Measurements from ENCODE around the gene TTC12. TPM values are rescaled to one million over a fixed set of nuclear protein-coding genes. Genes with fewer than 3 reads are reported as not detected.

Gene TTC12
- polyA plus RNA-seq, 3 donors = 31.2 to 48.3 (median 31.2) TPM

DNA sequence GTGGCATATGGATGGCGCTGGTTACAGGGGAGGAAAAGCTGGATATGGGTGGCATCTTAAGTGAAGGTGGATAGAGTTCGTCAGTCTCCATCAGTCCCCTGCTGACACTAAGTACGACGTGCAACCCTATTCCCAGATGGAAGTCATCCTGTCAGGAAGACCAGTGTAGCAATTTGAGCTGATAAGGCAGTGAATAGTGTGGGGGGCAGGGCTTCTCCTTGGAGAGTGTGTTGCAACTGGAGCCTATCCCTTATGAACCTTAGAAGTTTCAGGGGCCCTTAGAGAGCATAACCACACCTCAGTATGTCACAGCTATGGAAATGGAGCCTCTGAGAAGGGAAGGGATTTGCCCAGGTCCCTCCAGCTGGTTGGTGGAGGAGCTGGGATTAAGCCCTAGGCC is 37.1 kb downstream of the TTC12 start:
- no peak for DNase-seq (ENCODE audit: extremely low read depth in 1 of 11, low read depth in 9 of 11, low spot score in 4 of 11)

DNA sequence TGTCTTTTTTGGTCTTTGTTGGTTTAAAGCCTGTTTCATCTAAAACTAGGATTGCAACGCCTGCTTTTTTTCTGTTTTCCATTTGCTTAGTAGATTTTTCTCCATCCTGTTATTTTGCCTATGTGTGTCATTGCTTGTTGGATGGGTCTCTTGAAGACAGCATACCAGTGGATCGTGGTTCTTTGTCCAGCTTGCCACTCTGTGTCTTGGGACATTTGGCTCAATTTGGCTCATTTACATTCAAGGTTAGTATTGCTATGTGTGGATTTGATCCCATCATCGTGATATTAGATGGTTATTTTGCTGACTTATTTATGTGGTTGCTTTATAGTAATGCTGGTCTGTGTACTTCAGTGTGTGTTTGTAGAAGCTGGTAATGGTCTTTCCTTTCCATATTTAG is 41.8 kb downstream of the TTC12 start:
- DNase-seq (ENCODE audit: extremely low read depth in 1 of 11, low read depth in 9 of 11, low spot score in 4 of 11) = no peak

- no peak for DNase-seq (ENCODE audit: extremely low read depth in 1 of 11, low read depth in 9 of 11, low spot score in 4 of 11)
Measured at GRCh38 chr11:113363406-113363805, 49.0 kb downstream of the TTC12 start.

DNA sequence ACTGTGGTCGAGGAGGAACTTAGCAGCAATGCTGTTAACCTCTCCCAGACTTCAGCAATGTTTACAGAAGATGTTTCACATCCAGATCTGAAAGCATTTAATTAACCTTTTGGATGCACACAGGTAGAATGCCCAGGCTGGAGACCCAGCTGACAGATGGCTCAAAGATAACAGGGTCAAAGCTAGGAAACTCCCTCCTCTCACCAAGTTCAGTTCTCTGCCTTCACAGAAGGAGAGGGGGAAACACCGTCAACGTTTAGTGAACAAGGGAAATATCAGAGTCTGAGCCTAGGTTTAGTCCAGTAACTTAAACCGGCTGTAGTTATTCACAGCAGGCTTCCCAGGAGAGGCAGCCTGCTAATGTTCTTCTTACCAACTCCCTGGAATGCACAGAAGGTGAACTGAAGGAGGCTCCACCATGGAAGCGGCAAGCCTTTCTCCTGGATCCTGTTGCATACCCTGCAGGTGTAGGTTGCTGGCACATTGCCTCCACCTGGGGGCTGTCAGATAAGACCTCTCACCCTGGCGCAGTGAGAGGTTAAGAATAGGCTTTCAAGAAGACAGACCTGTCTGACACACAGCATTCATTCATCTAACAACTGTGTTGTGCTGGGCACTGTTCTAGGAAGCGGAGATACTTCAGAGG is 49.7 kb downstream of the TTC12 start:
- no peak for DNase-seq (ENCODE audit: extremely low read depth in 1 of 11, low read depth in 9 of 11, low spot score in 4 of 11)

DNA sequence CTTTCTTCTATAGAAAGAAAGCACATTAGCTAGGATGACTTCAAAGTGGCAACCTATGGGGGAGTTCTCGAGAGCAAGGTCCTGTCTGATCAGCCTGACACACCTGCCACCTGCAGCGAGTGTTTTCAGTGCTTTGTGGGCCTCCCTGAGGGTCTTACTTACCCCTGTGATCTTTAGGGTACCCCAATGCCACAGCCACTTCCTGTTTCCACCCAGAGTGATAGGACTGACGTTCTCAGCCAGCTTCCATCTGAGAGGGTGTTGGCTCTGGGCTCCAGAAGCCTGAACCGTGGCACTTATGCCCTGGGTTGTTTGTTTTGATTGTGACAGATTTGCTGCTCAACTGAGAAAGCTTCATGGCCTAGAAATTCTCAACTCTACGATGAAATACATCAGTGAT is 51.5 kb downstream of the TTC12 start:
- no peak for DNase-seq (ENCODE audit: extremely low read depth in 1 of 11, low read depth in 9 of 11, low spot score in 4 of 11)

DNA sequence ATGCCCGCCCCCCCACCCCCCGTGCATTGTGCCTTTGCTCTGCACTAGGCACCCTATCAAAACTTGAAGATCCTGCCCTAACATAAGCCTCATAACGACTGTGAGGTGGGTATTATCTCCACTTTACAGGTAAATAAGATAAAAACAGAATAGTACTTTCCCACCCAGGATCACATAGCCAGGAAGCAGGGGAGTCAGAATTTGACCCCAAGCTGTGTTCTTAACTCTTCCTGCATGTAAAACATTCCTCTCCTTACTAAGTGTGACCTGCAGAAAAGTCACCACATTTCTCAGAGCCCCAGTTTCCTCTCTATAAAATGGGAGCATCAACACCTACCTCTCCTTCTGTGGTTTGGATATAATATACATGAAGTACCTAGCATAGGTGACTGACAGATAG is 55.0 kb downstream of the TTC12 start:
- DNase-seq (ENCODE audit: extremely low read depth in 1 of 11, low read depth in 9 of 11, low spot score in 4 of 11) = no peak

- DNase-seq (ENCODE audit: extremely low read depth in 1 of 11, low read depth in 9 of 11, low spot score in 4 of 11) = no peak
Measured at GRCh38 chr11:113370634-113371033, 56.3 kb downstream of the TTC12 start.

GRCh38 chr11:113372309-113372708 is 57.9 kb downstream of the TTC12 start:
- DNase-seq (ENCODE audit: extremely low read depth in 1 of 11, low read depth in 9 of 11, low spot score in 4 of 11) = no peak

DNA sequence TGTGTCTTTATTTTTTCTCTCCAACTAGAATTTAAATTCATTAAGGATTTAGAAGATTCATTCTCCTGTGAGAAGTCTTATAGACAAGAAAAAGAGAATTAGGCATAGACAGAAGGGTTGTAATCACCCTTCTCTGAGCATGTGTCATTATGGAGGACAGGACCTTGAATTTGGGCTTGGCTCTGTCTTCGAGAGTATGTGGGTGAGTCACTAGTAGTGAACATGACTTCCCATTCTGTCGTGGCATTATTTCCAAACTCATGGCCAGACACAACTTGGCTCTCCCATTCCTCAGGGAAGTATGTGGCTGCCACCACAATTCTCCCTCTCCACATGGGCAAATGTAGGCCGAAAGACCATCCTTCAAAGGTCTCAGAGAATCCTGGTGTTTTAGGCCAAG is 58.9 kb downstream of the TTC12 start:
- DNase-seq (ENCODE audit: extremely low read depth in 1 of 11, low read depth in 9 of 11, low spot score in 4 of 11) = no peak

- DNase-seq (ENCODE audit: extremely low read depth in 1 of 11, low read depth in 9 of 11, low spot score in 4 of 11) = no peak
Measured at GRCh38 chr11:113373981-113374560, 59.7 kb downstream of the TTC12 start.

DNA sequence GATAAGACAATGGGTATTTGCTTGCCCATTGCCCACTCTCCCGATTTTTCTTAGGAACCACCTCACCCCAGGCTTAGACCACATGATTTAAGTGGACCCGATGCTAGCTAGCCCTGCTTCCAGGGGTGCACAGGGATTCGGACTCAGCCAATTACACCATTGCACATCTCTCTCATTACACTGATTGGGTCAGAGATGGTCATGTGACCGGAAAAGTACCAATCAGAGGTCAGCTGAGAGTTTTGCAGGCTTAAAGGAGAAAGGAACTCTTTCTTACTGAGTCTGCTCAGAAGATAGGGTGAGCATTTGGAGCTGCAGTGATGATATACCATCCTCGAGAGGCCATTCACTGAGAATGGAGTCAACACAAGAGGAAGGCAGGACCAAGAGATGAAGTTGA is 61.0 kb downstream of the TTC12 start:
- DNase-seq (ENCODE audit: extremely low read depth in 1 of 11, low read depth in 9 of 11, low spot score in 4 of 11) = no peak

DNA sequence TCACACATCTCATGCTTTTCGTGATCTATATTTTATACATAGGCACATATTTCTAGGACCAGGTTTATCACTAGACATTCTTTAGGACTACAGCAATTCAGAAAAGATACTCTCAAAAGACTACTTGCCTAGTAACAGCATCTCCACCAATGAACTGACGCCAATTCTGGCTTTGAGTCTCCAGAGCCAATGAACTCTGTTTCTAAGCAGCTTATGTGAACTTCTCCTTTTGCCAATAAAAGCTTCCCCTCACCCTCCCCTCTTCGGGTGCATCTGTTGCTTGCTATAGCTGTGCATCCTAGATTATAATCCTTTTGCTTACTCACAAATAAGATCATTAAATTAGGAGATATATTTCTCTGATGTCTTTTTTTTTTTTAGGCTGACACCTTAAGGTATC is 61.8 kb downstream of the TTC12 start:
- DNase-seq (ENCODE audit: extremely low read depth in 1 of 11, low read depth in 9 of 11, low spot score in 4 of 11) = no peak

DNA sequence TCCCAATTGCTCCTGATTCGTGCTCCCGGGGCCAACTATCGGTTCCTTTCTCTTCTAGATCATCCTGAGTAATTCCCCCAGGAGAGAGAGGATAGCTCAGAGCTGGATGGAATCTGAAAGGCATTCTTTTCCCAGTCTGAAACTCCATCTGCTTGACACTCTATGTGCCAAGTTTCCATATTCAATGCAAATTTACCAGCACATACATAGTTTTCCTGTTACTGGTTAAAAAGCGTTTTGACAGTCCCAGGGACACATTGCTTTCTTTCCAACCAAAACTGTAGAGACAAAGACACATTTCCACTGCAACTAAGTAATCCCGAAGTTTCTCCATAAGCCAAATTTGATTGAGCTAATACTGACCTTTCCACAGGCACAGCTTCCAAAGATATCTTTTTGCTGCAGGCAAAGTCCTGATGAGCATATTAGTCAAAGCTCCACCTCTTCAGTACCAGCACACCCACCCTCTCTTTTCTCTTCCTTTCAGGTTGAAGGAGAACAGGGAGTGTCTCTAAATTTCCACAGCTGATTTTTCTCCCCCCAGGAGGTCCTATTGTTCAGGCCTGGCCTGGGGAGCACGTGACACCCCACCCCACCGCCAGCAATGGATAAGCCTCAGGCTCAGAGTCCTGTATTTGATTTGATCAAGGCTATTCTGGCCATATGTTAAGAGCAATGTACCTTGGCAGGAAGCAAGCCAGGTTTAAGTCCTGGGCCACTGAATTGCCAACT is 63.5 kb downstream of the TTC12 start:
- no peak for DNase-seq (ENCODE audit: extremely low read depth in 1 of 11, low read depth in 9 of 11, low spot score in 4 of 11)

- DNase-seq (ENCODE audit: extremely low read depth in 1 of 11, low read depth in 9 of 11, low spot score in 4 of 11) = no peak
Measured at GRCh38 chr11:113378692-113379091, 64.3 kb downstream of the TTC12 start.

GRCh38 chr11:113382121-113382520 is 67.7 kb downstream of the TTC12 start:
- DNase-seq (ENCODE audit: extremely low read depth in 1 of 11, low read depth in 9 of 11, low spot score in 4 of 11) = no peak

DNA sequence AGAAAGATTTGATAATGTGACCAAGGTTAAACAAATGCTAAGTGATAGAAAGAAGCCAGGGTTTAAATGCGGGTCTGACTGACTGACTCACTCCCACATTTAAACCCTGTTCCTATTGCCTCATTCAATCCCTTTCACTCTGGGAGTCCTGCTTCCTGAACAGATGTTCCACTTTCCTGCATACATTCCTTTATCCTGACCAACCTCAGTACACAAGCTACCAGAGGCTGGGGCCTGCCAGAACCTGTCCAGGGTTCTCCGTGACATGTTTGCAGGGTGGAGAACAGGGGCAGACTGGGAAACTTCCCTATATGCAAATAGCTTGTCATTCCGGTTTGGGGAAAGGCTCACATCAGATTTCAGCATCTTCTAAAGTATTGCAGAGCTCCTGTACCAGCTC is 70.2 kb downstream of the TTC12 start:
- DNase-seq (ENCODE audit: extremely low read depth in 1 of 11, low read depth in 9 of 11, low spot score in 4 of 11) = no peak

DNA sequence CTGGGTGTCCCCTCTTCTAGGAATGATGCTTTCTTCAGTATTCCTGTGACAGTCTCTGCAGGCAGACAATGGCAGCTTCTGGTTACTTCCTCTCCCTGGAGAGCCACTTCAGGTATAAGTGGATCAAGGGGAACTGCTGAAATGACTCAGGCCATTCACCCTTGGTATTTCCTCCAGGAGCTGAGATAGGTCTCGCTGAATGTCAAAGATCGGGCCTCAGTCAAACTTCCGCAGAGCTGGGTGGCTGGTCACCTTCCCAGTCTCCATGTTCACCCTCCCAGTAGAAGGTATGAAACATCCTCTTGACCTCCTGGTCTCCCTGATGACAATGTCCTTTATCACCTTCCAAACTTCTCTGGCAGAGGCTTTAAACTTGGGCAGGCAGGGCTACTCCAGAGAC is 71.4 kb downstream of the TTC12 start:
- no peak for DNase-seq (ENCODE audit: extremely low read depth in 1 of 11, low read depth in 9 of 11, low spot score in 4 of 11)

DNA sequence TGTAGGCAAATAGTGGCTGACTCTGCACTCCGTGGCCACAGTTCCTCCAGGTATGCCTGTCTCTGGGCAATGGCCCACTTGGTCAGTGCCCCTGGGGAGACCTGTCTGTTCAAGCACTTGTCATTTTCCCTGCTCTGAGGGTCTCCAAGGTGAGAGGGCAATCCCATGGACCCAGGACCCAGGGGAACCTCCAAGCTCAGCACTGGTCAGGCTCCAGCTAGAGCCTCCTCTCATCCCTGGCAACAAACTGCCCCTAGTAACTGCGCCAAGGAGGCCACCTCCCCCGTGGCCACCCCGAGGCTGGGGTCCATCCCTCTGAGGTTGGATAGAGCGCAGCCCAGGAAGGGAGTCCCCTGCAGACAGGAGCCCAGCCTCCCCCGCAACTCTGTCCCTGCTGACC is 72.5 kb downstream of the TTC12 start:
- no peak for DNase-seq (ENCODE audit: extremely low read depth in 1 of 11, low read depth in 9 of 11, low spot score in 4 of 11)

- DNase-seq (ENCODE audit: extremely low read depth in 1 of 11, low read depth in 9 of 11, low spot score in 4 of 11) = peak in 4 of 11 donors; percentile 20 to 35 (median 20)
Measured at GRCh38 chr11:113387605-113388211, 73.3 kb downstream of the TTC12 start, which contains the start of gene ANKK1. TSS of gene ANKK1 (plus strand) at chr11:113387779. CDS start at chr11:113387885, 106 bp downstream.

GRCh38 chr11:113389272-113389671 is 74.9 kb downstream of the TTC12 start:
- no peak for DNase-seq (ENCODE audit: extremely low read depth in 1 of 11, low read depth in 9 of 11, low spot score in 4 of 11)

Measured in renal cortex interstitium (tissue), 11 donors.